ENCODE measurements around the gene CTSF.
"Not testable (repeated sequence)": the region's sequence is repeated elsewhere in the genome, so short reads cannot be mapped to it uniquely, and the experiment has no call there.

Gene CTSF

GRCh38 chr11:66589315-66589714, 20.9 kb upstream of the CTSF start:
- not testable (repeated sequence) for H3K4me1 ChIP-seq (ENCODE audit: control insufficient read depth, insufficient read depth, low read length, unreplicated experiment); H3K27ac ChIP-seq (ENCODE audit: low read depth, low read length); H3K4me3 ChIP-seq (ENCODE audit: low read depth, low read length); H3K79me2 ChIP-seq (ENCODE audit: control insufficient read depth, insufficient read depth, low read length, unreplicated experiment); H3K36me3 ChIP-seq (ENCODE audit: insufficient read depth, low read length); H2AFZ ChIP-seq (ENCODE audit: low read length, unreplicated experiment); H3K27me3 ChIP-seq (ENCODE audit: insufficient read depth, low read length)

- Histone ChIP-seq H3K4me3 (ENCODE audit: low read depth, low read length) (no peak overlapping the region), H3K36me3 (ENCODE audit: insufficient read depth, low read length) (no peaks in the 10 kb centered on the region), H3K79me2 (ENCODE audit: control insufficient read depth, insufficient read depth, low read length, unreplicated experiment) (no peaks in the 10 kb centered on the region), H3K27me3 (ENCODE audit: insufficient read depth, low read length) (no peaks in the 10 kb centered on the region), H2AFZ (ENCODE audit: low read length, unreplicated experiment) (no peak overlapping the region), H3K27ac (ENCODE audit: low read depth, low read length) (no peak overlapping the region), H3K4me1 (ENCODE audit: control insufficient read depth, insufficient read depth, low read length, unreplicated experiment) (peaks cover under 1% of the 10 kb centered on the region)
These were observed 17.7 kb upstream of the CTSF start for GRCh38 chr11:66586136-66586535.

GRCh38 chr11:66585447-66585846, 17.0 kb upstream of the CTSF start:
- H3K4me3 ChIP-seq (ENCODE audit: low read depth, low read length); H3K27ac ChIP-seq (ENCODE audit: low read depth, low read length); H3K36me3 ChIP-seq (ENCODE audit: insufficient read depth, low read length); H3K4me1 ChIP-seq (ENCODE audit: control insufficient read depth, insufficient read depth, low read length, unreplicated experiment); H3K27me3 ChIP-seq (ENCODE audit: insufficient read depth, low read length); H2AFZ ChIP-seq (ENCODE audit: low read length, unreplicated experiment); H3K79me2 ChIP-seq (ENCODE audit: control insufficient read depth, insufficient read depth, low read length, unreplicated experiment): not testable (repeated sequence)

GRCh38 chr11:66582565-66583147, 14.2 kb upstream of the CTSF start:
- not testable (repeated sequence) for H2AFZ ChIP-seq (ENCODE audit: low read length, unreplicated experiment); H3K79me2 ChIP-seq (ENCODE audit: control insufficient read depth, insufficient read depth, low read length, unreplicated experiment); H3K27ac ChIP-seq (ENCODE audit: low read depth, low read length); H3K36me3 ChIP-seq (ENCODE audit: insufficient read depth, low read length); H3K4me1 ChIP-seq (ENCODE audit: control insufficient read depth, insufficient read depth, low read length, unreplicated experiment); H3K4me3 ChIP-seq (ENCODE audit: low read depth, low read length); H3K27me3 ChIP-seq (ENCODE audit: insufficient read depth, low read length)

GRCh38 chr11:66581261-66581660, 12.9 kb upstream of the CTSF start:
- Histone ChIP-seq H2AFZ (ENCODE audit: low read length, unreplicated experiment) (no peak overlapping the region), H3K27me3 (ENCODE audit: insufficient read depth, low read length) (no peaks in the 10 kb centered on the region), H3K4me3 (ENCODE audit: low read depth, low read length) (no peak overlapping the region), H3K36me3 (ENCODE audit: insufficient read depth, low read length) (no peaks in the 10 kb centered on the region), H3K79me2 (ENCODE audit: control insufficient read depth, insufficient read depth, low read length, unreplicated experiment) (no peaks in the 10 kb centered on the region), H3K27ac (ENCODE audit: low read depth, low read length) (no peak overlapping the region), H3K4me1 (ENCODE audit: control insufficient read depth, insufficient read depth, low read length, unreplicated experiment) (peaks cover 5% of the 10 kb centered on the region)

GRCh38 chr11:66580803-66581202, 12.4 kb upstream of the CTSF start:
- Histone ChIP-seq H2AFZ (ENCODE audit: low read length, unreplicated experiment) (no peak overlapping the region), H3K27me3 (ENCODE audit: insufficient read depth, low read length) (no peaks in the 10 kb centered on the region), H3K79me2 (ENCODE audit: control insufficient read depth, insufficient read depth, low read length, unreplicated experiment) (no peaks in the 10 kb centered on the region), H3K4me3 (ENCODE audit: low read depth, low read length) (no peak overlapping the region), H3K36me3 (ENCODE audit: insufficient read depth, low read length) (no peaks in the 10 kb centered on the region), H3K4me1 (ENCODE audit: control insufficient read depth, insufficient read depth, low read length, unreplicated experiment) (peaks cover 5% of the 10 kb centered on the region), H3K27ac (ENCODE audit: low read depth, low read length) (no peak overlapping the region)

- Histone ChIP-seq H3K79me2 (ENCODE audit: control insufficient read depth, insufficient read depth, low read length, unreplicated experiment) (no peaks in the 10 kb centered on the region), H3K4me1 (ENCODE audit: control insufficient read depth, insufficient read depth, low read length, unreplicated experiment) (peaks cover 5% of the 10 kb centered on the region), H3K27ac (ENCODE audit: low read depth, low read length) (no peak overlapping the region), H3K4me3 (ENCODE audit: low read depth, low read length) (peak overlapping the region; percentile 11), H2AFZ (ENCODE audit: low read length, unreplicated experiment) (no peak overlapping the region), H3K36me3 (ENCODE audit: insufficient read depth, low read length) (no peaks in the 10 kb centered on the region), H3K27me3 (ENCODE audit: insufficient read depth, low read length) (no peaks in the 10 kb centered on the region)
These were observed 10.7 kb upstream of the CTSF start for GRCh38 chr11:66579017-66579606.

- H3K27me3 ChIP-seq (ENCODE audit: insufficient read depth, low read length): no peaks in the 10 kb centered on the region
- no peak overlapping the region for H3K27ac ChIP-seq (ENCODE audit: low read depth, low read length)
- no peaks in the 10 kb centered on the region for H3K4me1 ChIP-seq (ENCODE audit: control insufficient read depth, insufficient read depth, low read length, unreplicated experiment)
- no peaks in the 10 kb centered on the region for H3K36me3 ChIP-seq (ENCODE audit: insufficient read depth, low read length)
- no peak overlapping the region for H2AFZ ChIP-seq (ENCODE audit: low read length, unreplicated experiment)
- H3K79me2 ChIP-seq (ENCODE audit: control insufficient read depth, insufficient read depth, low read length, unreplicated experiment): no peaks in the 10 kb centered on the region
- no peak overlapping the region for H3K4me3 ChIP-seq (ENCODE audit: low read depth, low read length)
These were observed 2.4 kb upstream of the CTSF start for GRCh38 chr11:66570850-66571180.

GRCh38 chr11:66570079-66570849, 1.9 kb upstream of the CTSF start:
- Histone ChIP-seq H3K4me3 (ENCODE audit: low read depth, low read length) (no peak overlapping the region), H3K36me3 (ENCODE audit: insufficient read depth, low read length) (no peaks in the 10 kb centered on the region), H3K4me1 (ENCODE audit: control insufficient read depth, insufficient read depth, low read length, unreplicated experiment) (no peaks in the 10 kb centered on the region), H3K79me2 (ENCODE audit: control insufficient read depth, insufficient read depth, low read length, unreplicated experiment) (no peaks in the 10 kb centered on the region), H2AFZ (ENCODE audit: low read length, unreplicated experiment) (no peak overlapping the region), H3K27me3 (ENCODE audit: insufficient read depth, low read length) (no peaks in the 10 kb centered on the region), H3K27ac (ENCODE audit: low read depth, low read length) (no peak overlapping the region)

- Histone ChIP-seq H3K4me1 (ENCODE audit: control insufficient read depth, insufficient read depth, low read length, unreplicated experiment) (no peaks in the 10 kb centered on the region), H3K36me3 (ENCODE audit: insufficient read depth, low read length) (no peaks in the 10 kb centered on the region), H2AFZ (ENCODE audit: low read length, unreplicated experiment) (peak overlapping the region; percentile 70), H3K4me3 (ENCODE audit: low read depth, low read length) (peak overlapping the region; percentile 78; the same call in 1 of the 2 replicates), H3K27ac (ENCODE audit: low read depth, low read length) (no peak overlapping the region), H3K79me2 (ENCODE audit: control insufficient read depth, insufficient read depth, low read length, unreplicated experiment) (no peaks in the 10 kb centered on the region), H3K27me3 (ENCODE audit: insufficient read depth, low read length) (no peaks in the 10 kb centered on the region)
These were observed 670 bp upstream of the CTSF start for GRCh38 chr11:66569076-66569475.

GRCh38 chr11:66567787-66568123, 651 bp downstream of the CTSF start:
- H3K27ac ChIP-seq (ENCODE audit: low read depth, low read length): no peak overlapping the region
- peak overlapping the region; percentile 78 for H2AFZ ChIP-seq (ENCODE audit: low read length, unreplicated experiment)
- H3K4me1 ChIP-seq (ENCODE audit: control insufficient read depth, insufficient read depth, low read length, unreplicated experiment): no peaks in the 10 kb centered on the region
- H3K36me3 ChIP-seq (ENCODE audit: insufficient read depth, low read length): no peaks in the 10 kb centered on the region
- H3K4me3 ChIP-seq (ENCODE audit: low read depth, low read length): peak overlapping the region; percentile 78
- no peaks in the 10 kb centered on the region for H3K79me2 ChIP-seq (ENCODE audit: control insufficient read depth, insufficient read depth, low read length, unreplicated experiment)
- no peaks in the 10 kb centered on the region for H3K27me3 ChIP-seq (ENCODE audit: insufficient read depth, low read length)
